ENCODE results near the gene CDC42BPA. TPM values are rescaled to one million over a fixed set of nuclear protein-coding genes. Genes with fewer than 3 reads are reported as not detected.
A peak's percentile ranks its signal among the peaks of the same experiment; 100 is the strongest.
"Not testable (repeated sequence)": the region's sequence is repeated elsewhere in the genome, so short reads cannot be mapped to it uniquely, and the experiment has no call there.

CDC42BPA gene
- total RNA-seq, 2 donors from 2014 or later, result 46.2 to 49.9 TPM

DNA sequence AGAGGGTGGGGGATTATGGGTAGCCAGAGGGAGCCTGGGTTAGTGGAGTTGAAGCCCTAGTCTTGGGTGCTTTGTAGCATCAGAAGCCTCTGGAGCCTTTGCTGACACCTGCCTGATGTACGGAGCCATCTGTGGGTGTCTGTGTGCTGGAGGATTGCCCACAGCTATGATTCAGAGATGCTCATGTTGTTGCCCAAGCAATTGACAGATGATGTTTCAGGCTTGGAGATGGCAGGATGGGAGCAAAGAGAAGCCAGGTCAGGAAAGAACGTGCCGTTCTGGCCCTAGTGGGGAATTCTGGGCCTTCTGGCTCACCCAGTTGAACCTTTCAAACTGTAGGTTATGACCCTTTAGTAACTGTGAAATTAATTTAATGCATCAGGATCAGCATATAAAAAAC, 350.6 kb downstream of the CDC42BPA start:
- ATAC-seq, result no peak
- DNase-seq, result no peak
- intact Hi-C loops (cut with DNase I, micrococcal nuclease), result no loop called here

DNA sequence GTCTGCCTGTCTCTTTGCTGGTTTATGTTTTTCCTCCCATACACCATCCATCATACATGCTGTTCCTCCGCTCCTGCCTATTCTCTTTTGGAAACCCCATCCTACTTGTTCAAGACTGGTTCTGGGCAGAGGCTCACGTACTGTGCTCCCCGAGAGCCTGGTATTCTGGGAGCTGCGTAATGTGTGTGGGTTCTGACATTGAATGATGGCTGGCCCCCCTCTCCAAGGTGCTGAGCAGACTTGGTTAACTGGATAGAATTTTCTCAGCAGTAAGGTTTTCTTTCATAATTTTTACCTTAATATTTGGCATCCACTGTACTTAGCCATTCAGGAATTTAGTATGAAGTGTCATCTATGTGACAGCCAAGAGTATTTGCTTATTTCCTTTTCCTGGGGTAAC, 351.6 kb downstream of the CDC42BPA start:
- DNase-seq (no peak), ATAC-seq (no peak)
- intact Hi-C loops (cut with DNase I, micrococcal nuclease), result no loop called here

GRCh38 chr1:226965581-226966440, 352.5 kb downstream of the CDC42BPA start:
- intact Hi-C loops (cut with DNase I, micrococcal nuclease), result no loop called here
- ATAC-seq, result no peak
- DNase-seq, result peak in 1 of 2 donors; percentile 18

DNA sequence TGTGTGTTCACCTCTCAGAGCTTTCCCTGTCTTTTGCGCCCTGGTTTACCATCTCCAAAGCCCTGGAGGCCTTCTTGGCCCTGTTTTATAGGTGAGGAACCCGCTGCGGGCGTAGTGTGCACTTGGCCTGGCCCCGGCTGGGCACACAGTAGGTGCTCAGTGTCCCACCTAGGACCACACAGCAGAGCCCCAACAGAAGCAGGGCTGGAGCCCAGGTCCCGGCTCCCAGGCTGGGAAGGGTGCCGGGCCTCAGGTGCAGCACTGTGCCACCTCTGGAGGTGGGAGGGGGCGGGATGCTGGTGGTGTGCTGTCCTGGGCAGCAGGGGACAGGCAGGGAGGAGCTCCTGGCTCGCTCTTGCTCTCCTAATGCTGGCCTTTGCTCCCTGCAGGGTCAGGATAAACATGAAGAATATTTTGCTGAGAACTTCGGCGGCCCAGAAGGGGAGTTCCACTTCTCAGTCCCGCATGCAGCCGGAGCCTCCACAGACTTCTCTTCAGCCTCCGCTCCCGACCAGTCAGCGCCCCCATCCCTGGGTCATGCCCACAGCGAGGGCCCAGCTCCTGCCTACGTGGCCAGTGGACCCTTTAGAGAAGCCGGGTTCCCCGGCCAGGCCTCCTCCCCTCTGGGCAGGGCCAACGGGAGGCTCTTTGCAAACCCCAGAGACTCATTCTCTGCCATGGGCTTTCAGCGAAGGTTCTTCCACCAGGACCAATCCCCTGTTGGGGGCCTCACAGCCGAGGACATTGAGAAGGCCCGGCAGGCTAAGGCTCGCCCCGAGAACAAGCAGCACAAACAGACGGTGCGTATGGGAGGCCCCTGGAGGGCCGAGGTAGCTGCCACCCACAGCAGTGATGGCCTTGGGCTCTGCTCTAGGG, 353.4 kb downstream of the CDC42BPA start:
- intact Hi-C loops (cut with DNase I, micrococcal nuclease), result no loop called here
- DNase-seq (peak in 1 of 2 donors; percentile 16), ATAC-seq (no peak)

DNA sequence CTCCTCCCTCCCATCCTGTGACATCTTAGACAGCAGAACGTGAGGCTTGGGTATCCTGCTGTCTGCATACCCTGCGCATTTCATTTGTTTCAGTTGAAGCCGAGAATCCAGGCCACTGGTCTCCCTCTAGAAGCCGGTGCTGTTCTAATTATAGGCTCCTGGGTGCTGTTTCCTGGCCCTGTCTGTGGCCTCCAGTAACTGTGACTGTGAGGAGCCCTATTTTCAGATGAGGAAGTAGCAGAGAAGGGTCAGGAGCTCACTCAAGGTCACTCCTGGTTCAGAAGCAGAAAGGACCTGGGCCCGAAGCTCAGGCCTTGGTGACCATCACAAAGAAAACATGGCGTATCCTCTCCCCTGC, 354.2 kb downstream of the CDC42BPA start:
- intact Hi-C loops (cut with DNase I, micrococcal nuclease), result no loop called here
- DNase-seq (no peak), ATAC-seq (no peak)

- DNase-seq, result peak in 1 of 2 donors; percentile 11
- no peak for ATAC-seq
- intact Hi-C loops (cut with DNase I, micrococcal nuclease), result no loop called here
These were observed 355.6 kb downstream of the CDC42BPA start for GRCh38 chr1:226962421-226963391.

GRCh38 chr1:226960944-226961765, 357.1 kb downstream of the CDC42BPA start:
- DNase-seq (no peak), ATAC-seq (no peak)

DNA sequence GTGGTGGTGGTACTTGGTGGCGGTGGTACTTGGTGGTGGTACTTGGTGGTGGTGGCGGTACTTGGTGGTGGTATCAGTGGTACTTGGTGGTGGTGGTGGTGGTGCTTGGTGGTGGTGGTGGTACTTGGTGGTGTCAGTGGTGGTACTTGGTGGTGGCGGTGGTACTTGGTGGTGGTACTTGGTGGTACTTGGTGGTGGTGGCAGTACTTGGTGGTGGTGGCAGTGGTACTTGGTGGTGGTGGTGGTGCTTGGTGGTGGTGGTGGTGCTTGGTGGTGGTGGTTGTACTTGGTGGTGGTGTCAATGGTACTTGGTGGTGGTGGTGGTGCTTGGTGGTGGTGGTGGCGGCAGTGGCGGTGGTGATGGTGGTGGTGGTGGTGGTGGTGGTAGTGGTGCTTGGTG, 358.0 kb downstream of the CDC42BPA start:
- ATAC-seq (no peak), DNase-seq (no peak)

More at GRCh38 chr1:226960944-226961765, 357.1 kb downstream of the CDC42BPA start:
- intact Hi-C loops (cut with DNase I, micrococcal nuclease), result no loop called here

DNA sequence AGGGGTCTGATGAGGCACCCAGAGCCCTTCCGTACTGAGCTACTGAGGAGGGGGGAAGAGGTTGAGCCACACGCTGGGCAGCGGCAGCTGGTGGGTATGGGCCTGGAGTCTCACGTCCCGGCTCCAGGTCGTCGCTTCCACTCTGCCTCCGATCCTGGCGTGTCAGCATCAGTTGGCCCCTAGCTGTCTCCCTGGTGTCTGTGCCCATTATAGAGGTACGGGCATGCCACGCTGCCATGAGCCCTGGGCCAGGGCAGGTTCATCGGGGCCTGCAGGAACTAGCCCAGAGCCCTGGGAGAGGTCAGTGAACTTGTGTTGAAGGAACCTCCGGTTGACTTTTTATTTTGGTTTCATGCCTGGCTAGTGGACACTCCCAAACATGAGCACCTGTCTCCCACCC, 360.0 kb downstream of the CDC42BPA start:
- intact Hi-C loops (cut with DNase I, micrococcal nuclease), result no loop called here
- DNase-seq (no peak), ATAC-seq (no peak)

More for the DNA sequence above, 358.0 kb downstream of the CDC42BPA start:
- intact Hi-C loops (cut with DNase I, micrococcal nuclease), result no loop called here

DNA sequence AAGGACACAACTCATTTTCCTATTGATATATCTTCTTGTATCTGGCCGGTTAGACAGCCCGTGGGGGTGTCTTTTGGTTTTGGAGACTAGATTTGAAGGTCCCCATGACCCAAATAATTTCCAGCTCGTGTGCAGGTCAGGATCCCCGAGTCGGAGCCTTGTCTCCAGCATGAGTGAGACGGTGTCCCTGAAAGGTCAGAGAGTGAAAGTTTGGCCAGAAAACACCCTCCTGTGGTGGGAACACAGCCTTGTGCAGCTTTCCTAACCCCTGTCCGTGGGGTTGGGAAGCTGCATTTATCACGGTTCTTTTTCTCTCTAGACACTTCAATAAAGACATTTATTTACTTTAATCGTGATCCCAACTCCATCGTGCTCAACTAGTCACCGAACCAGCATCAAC, 360.6 kb downstream of the CDC42BPA start:
- ATAC-seq (no peak), DNase-seq (peak in 1 of 2 donors; percentile 5)
- intact Hi-C loops (cut with DNase I, micrococcal nuclease), result no loop called here

GRCh38 chr1:226956942-226957713, 361.2 kb downstream of the CDC42BPA start:
- DNase-seq, result no peak
- intact Hi-C loops (cut with DNase I, micrococcal nuclease), result no loop called here
- ATAC-seq, result no peak

DNA sequence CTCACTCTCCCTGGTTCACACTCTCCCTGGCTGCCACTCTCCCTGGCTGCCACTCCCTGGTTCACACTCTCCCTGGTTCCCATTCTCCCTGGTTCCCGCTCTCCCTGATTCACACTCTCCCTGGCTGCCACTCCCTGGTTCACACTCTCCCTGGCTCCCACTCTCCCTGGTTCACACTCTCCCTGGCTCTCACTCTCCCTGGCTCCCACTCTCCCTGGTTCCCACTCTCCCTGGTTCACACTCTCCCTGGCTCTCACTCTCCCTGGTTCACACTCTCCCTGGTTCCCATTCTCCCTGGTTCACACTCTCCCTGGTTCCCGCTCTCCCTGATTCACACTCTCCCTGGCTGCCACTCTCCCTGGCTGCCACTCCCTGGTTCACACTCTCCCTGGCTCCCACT, 362.4 kb downstream of the CDC42BPA start:
- intact Hi-C loops (cut with DNase I, micrococcal nuclease); ATAC-seq; DNase-seq: not testable (repeated sequence)

GRCh38 chr1:226954777-226955176, 363.5 kb downstream of the CDC42BPA start:
- DNase-seq (no peak), ATAC-seq (no peak)
- intact Hi-C loops (cut with DNase I, micrococcal nuclease), result no loop called here

GRCh38 chr1:226954337-226954736, 364.0 kb downstream of the CDC42BPA start:
- intact Hi-C loops (cut with DNase I, micrococcal nuclease), result no loop called here
- DNase-seq, result no peak
- no peak for ATAC-seq

- intact Hi-C loops (cut with DNase I, micrococcal nuclease), result no loop called here
- DNase-seq (no peak), ATAC-seq (no peak)
These were observed 365.0 kb downstream of the CDC42BPA start for GRCh38 chr1:226953175-226953800.

DNA sequence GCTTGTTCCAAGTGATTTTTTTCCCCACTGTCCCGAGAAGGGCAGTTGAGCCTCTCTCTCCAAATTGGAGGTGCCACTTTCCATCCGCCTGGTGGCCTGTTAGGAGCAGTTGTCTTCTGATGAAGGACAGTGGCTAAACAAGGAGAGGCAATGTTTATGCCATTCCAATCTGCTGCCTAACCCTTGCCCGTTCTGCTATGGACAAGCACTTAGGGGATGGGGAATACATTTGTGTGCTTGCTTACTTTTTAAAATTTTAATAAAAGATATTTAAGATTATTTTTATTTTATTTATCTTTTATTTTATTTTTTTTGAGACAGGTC, 366.2 kb downstream of the CDC42BPA start:
- no peak for ATAC-seq
- DNase-seq, result no peak
- intact Hi-C loops (cut with DNase I, micrococcal nuclease), result no loop called here
